HG03064 (cell line): ENCODE data around the gene IL18.
"Not testable (repeated sequence)": the region's sequence is repeated elsewhere in the genome, so short reads cannot be mapped to it uniquely, and the experiment has no call there.

ENCODE experiments used
- ATAC-seq: cut with Tn5 transposase; IDR thresholded peaks from one replicate; pipeline ENCODE4 v1.9.1; 2021; ENCODE audit warnings: low read depth; ENCODE audit not compliant: unreplicated experiment

Gene IL18

GRCh38 chr11:112163875-112164685 lies at the start of gene IL18:
IL18 (minus strand) TSS chr11:112164094; CDS start chr11:112155053, 9,041 bp downstream.
- no peak for ATAC-seq

GRCh38 chr11:112212710-112213109 lies 48.8 kb upstream of the IL18 start:
- ATAC-seq = no peak

GRCh38 chr11:112212290-112212689 lies 48.4 kb upstream of the IL18 start:
- no peak for ATAC-seq

GRCh38 chr11:112211536-112211935 lies 47.6 kb upstream of the IL18 start:
- no peak for ATAC-seq

GRCh38 chr11:112210890-112211289 lies 47.0 kb upstream of the IL18 start:
- no peak for ATAC-seq

- no peak for ATAC-seq
Observed at GRCh38 chr11:112206071-112206470, 42.2 kb upstream of the IL18 start.

GRCh38 chr11:112200252-112200651 lies 36.4 kb upstream of the IL18 start:
- no peak for ATAC-seq

- ATAC-seq = not testable (repeated sequence)
Observed at GRCh38 chr11:112199101-112199500, 35.2 kb upstream of the IL18 start.

- no peak for ATAC-seq
Observed at GRCh38 chr11:112196519-112197087, 32.7 kb upstream of the IL18 start.

- ATAC-seq = no peak
Observed at GRCh38 chr11:112195951-112196351, 32.1 kb upstream of the IL18 start.

- not testable (repeated sequence) for ATAC-seq
Observed at GRCh38 chr11:112195113-112195512, 31.2 kb upstream of the IL18 start.

- ATAC-seq = no peak
Observed at GRCh38 chr11:112186304-112186703, 22.4 kb upstream of the IL18 start.

GRCh38 chr11:112185883-112186282 lies 22.0 kb upstream of the IL18 start:
- ATAC-seq = no peak

- ATAC-seq = no peak
Observed at GRCh38 chr11:112182867-112183266, 19.0 kb upstream of the IL18 start.

- peak; percentile 63 for ATAC-seq
Observed at GRCh38 chr11:112179601-112180000, 15.7 kb upstream of the IL18 start.

GRCh38 chr11:112178936-112179335 lies 15.0 kb upstream of the IL18 start:
- no peak for ATAC-seq

- no peak for ATAC-seq
Observed at GRCh38 chr11:112178428-112178827, 14.5 kb upstream of the IL18 start.

GRCh38 chr11:112177589-112177988 lies 13.7 kb upstream of the IL18 start:
- ATAC-seq = no peak

GRCh38 chr11:112176077-112176476 lies 12.2 kb upstream of the IL18 start:
- ATAC-seq = no peak

GRCh38 chr11:112175599-112175952 lies 11.7 kb upstream of the IL18 start:
- no peak for ATAC-seq

GRCh38 chr11:112174789-112175598 lies 11.1 kb upstream of the IL18 start, which contains the start of gene BCO2:
BCO2 (plus strand) TSS chr11:112175512; CDS start chr11:112175602, 90 bp downstream.
- ATAC-seq = no peak
